Mammary epithelial cell (primary cell): ENCODE results near the gene PSMA2.

ENCODE experiments used
- EZH2 ChIP-seq: IDR thresholded peaks from 2 replicates; pipeline ENCODE4 v1.6.1; 2012; ENCODE audit warnings: low read length, inconsistent platforms, borderline replicate concordance
- TF ChIP-seq, protein P1 (sequence below), 2 donors: IDR thresholded peaks in 1 of 2; conservative IDR thresholded peaks in 1 of 2; 2 replicates each; pipeline ENCODE4 v1.5.1; 2011 to 2012; ENCODE audit warnings: inconsistent platforms in 2 of 2, low read length in 2 of 2, mild to moderate bottlenecking in 2 of 2, control low read depth in 1 of 2, low read depth in 1 of 2; ENCODE audit not compliant: insufficient read depth in 1 of 2; ENCODE audit errors: extremely low read depth in 1 of 2

GRCh38 chr7:42964849-42965805 is 33.2 kb upstream of the PSMA2 start:
- TF ChIP-seq, protein P1, sequence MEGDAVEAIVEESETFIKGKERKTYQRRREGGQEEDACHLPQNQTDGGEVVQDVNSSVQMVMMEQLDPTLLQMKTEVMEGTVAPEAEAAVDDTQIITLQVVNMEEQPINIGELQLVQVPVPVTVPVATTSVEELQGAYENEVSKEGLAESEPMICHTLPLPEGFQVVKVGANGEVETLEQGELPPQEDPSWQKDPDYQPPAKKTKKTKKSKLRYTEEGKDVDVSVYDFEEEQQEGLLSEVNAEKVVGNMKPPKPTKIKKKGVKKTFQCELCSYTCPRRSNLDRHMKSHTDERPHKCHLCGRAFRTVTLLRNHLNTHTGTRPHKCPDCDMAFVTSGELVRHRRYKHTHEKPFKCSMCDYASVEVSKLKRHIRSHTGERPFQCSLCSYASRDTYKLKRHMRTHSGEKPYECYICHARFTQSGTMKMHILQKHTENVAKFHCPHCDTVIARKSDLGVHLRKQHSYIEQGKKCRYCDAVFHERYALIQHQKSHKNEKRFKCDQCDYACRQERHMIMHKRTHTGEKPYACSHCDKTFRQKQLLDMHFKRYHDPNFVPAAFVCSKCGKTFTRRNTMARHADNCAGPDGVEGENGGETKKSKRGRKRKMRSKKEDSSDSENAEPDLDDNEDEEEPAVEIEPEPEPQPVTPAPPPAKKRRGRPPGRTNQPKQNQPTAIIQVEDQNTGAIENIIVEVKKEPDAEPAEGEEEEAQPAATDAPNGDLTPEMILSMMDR (conservative IDR thresholded peaks at IDR 0.05 in 1 of 2, IDR thresholded peaks at IDR 0.05 in 1 of 2; ENCODE audit: extremely low read depth in 1 of 2, insufficient read depth in 1 of 2, low read depth in 1 of 2, low read length in 2 of 2) = no peak
- no peak for TF ChIP-seq EZH2
